NCI-H524 (cell line): ENCODE data around the gene MYH7.

ENCODE experiments used
- DNase-seq, 2 experiments: peaks; one replicate each; lab custom pipeline; 2025; lab: John Stamatoyannopoulos, UW

The MYH7 gene

GRCh38 chr14:23447361-23448350 is 12.2 kb upstream of the MYH7 start:
- DNase-seq = no peak

DNA sequence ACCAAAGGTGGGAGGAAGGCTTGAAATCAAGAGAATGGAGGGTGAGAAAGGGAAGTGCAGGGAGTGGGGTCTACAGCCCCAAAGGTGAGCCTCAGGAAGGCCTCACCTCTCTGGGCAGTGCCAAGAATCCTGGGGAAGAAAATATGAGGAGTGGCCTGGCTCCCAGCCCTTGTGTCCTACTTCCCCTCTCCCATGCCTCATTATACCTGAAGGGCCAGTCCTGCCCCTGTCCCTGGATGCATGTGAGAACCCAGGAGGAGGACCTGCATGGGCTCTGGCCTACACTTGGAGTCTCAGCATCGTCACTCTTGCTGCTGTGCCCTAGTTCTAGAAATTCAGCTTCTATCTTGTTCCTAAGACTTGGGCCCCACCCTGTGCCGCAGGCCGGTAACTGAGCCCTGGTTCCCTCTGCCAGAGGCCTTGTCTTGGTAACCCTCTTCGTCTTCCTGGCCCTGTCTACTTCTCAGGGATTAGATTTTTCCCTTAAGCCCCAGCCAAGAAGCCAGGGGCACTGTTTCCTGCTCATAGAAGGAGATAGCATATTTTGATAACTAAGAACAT is 10.9 kb upstream of the MYH7 start:
- DNase-seq = no peak

DNA sequence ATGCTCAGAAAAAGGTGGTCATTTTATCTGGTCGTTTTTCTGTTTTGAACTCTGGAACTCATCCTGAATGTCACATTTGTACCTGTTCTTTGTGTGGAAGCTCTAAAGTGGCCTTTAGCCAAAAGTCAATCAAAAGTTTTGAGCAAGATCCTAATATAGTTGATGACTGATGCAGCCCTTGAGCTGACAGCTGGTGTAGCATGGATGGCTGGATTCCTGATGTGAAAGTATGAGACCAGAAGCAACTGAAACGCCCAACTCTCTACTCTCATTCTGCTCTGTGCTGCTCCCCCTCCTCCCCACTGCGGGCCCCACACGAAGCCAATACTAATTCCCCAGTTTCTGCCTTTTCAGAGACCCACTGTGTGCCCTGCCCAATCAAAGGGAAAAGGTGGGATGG is 10.3 kb upstream of the MYH7 start:
- DNase-seq = no peak

GRCh38 chr14:23444314-23444713 is 8.9 kb upstream of the MYH7 start:
- no peak for DNase-seq

DNA sequence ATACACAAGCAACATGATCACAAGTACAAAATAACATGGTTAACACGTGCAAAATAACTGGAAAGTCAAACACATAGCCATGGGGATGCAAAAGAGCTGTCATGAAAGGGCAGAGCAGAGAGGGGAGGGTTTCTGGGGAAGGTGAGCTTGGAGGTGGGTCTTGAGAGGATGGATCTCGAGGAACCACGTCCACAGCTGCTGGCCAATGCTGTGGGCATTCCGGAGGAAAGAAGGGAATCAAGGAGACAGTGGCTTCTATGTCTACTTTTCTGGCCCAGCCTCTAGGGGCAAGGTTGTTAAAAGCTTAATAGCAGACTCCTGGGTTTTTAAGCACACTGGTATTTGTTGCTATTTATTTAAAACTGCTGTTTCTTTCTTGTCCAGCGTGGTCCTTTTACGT is 8.4 kb upstream of the MYH7 start:
- DNase-seq = no peak

DNA sequence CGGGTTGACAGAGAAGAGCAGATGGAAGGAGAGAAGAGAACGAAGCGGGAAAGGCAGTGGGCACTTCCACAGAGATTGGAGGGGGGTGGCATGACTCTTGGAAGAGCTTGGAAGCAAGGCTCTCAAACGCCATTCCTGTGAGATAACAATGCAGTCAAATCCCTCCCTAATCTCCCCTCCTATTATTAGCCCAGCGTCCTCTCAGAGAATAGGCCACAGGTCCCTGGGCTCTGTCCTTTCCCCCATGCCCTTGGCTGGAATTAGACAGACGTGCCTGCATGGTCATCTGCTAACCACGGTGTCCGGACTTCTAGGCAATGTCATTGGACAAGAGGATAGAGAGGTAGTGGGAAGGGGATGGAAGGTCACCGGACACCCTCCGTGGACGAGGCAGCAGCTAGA is 8.0 kb upstream of the MYH7 start:
- DNase-seq = no peak

GRCh38 chr14:23442721-23443356 is 7.4 kb upstream of the MYH7 start:
- DNase-seq = no peak

DNA sequence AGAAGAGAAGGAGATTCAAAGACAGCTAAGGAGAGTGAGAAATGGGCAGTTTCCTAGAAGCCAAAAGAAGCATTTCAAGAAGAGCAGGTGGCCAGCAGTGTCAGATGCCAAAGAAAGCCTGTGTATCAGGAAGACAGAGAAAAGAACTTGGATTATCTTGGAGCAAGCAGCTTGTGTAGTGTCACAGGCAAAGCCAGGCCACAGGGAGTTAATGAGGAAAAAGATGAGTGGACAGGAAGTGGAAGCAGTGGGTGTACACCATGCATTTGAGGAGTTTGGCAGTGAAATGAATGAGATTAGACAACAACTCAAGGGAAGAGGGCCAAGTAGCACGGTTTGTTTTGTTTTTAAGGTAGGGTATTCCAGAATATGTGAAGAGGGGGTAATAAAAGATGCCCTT is 5.6 kb upstream of the MYH7 start:
- no peak for DNase-seq

GRCh38 chr14:23439107-23439835 is 3.8 kb upstream of the MYH7 start:
- no peak for DNase-seq

DNA sequence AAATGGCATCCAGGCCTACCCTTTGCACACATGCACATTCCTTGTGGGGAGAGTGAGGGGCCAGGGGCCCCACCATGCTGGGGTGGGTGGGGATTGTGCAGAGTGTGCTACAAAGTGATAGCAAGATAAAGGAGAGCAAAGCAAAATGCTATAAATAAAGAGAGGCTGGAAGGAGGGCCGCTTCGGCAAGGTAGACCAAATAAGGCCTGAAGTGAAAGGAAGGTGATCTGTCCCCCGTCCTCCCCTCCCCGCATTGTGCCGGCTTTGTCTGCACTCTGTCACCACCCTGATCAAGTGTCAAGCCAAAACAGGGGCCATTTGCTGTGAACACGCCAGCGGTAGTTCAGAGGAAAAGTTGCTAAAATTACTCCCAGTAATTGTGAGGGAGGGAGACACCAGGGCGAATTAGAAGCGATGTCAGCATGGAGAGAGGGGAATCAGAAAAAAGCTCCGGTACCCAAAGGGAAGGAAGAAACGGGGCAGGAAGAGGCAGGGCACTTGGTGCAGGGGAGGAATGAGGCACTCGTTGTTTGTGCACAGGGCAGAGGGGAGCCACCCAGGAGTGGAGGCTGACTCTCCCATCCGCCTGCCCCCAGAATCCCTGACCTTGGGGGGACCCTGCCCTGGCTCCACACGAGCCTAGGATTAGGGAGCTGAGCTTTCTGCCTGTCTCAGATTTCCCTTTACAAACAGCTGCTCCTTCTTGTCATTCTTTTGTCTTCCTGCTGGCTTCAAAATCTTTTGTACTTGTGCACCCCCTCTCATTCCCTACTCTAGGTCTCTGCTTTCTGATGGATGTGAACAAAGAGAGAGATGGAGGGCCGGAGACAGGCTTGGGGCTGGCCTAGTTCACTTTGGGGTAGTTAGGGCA is 2.9 kb upstream of the MYH7 start:
- peak in 1 of 2 experiments; percentile 36 for DNase-seq

DNA sequence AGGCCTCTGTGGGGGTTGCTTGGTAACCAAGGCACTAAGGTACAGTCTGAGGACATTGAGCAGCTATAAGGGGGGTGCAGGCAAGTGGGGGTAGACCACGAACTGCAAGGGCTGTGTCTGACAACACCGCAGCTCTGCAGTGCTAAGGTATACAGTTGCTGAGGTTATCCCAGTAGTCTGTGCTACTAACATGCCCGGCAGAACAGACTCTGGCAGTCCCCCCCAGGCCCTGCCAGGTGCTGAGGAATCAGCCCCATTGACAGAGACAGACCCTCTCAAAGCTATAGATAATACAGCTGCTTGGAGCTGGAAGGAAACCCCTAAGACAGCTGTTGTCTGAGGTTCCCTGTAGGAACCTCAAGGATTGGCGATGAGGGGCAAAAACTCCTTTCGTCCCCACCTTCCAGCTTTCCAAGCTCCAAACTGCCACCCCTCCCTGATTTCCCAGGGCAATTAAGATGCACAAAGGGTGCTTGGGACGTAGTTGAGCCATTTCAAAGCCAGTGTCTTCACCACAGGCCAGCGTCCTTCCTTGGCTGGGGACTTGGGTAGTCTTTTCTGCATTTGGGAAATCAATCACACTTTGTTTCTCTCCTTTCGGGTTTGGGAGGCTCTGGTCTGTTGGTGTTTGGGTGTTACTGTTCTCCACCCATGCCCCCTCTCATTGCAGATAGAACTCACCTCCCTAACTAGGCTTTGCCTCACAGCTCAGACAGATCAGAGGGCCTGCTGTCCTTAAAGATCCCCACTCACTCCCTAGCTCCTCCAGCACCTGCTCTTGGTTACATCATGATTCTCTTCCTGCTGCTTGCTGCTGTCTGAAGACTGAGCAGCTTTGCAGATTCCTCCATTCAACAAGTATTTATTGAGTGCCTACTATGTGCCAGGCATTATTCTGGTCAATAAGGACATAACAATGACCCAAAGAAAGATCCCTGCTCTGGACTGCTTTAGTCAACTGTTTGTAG is 2.0 kb upstream of the MYH7 start:
- DNase-seq = no peak

GRCh38 chr14:23436327-23437132 is 1.1 kb upstream of the MYH7 start:
- DNase-seq = peak in 1 of 2 experiments; percentile 64

DNA sequence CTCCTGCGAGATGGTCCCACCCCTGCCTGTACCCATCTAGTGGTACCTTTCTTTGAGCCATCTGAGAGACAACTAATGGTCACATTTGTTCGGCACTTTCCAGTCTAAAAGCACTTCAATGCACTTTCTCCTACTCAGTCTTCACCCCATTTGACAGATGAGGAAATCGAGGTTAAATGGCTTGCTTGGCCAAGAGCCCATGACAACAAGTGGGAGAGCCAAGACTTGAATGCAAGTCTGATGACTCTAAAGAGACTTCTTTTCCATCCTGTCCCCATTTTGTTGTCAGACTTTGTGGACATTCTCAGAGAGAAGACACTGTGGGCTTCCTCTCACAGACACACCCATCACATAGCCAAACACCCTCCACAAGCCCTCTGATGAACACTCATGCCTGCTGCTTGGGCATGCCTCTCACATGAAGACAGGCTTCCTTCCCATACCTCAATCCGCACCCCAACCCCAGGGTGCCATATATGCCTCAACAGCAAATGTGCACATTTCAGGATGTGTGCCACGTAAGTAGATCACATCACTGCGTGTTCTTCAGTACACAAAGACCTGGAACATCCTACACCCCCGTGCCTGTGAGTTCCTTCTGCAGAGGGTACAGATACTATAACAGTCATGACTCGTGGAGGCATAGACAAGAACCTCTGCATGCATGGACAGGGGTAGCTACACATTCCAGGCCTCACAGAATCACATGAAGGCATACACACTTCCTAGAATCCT is 805 bp downstream of the MYH7 start:
- no peak for DNase-seq

DNA sequence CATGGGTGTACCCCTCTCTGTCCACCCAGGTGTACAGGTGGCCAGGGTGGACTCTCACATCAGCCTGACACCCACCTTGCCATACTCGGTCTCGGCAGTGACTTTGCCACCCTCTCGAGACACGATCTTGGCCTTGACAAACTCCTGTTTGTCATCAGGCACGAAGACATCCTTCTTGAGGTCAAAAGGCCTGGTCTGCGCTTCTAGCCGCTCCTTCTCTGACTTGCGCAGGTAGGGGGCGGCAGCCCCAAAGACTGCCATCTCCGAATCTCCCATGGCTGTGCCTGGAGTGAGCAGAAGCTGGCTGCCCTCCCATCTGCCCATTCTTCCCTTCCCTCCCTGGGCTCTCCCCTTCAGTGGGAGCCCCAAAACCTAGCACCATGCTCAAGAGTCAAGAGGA is 2.0 kb downstream of the MYH7 start:
- no peak for DNase-seq

DNA sequence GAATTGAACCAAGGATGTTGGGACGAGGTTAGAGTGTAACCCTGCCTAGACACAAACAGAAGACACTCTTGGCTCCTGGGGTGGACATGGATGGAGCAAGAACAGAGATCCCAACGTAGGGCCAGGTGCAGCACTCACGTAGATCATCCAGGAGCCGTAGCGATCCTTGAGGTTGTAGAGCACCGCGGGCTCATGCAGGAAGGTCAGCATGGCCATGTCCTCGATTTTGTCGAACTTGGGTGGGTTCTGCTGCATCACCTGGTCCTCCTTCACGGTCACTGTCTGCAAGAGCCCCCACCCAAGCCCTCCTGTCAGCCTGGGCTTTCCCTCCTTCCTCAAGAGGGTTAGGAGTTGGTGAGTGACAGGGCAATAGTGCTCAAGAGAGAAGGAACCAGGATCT is 2.5 kb downstream of the MYH7 start:
- DNase-seq = no peak

DNA sequence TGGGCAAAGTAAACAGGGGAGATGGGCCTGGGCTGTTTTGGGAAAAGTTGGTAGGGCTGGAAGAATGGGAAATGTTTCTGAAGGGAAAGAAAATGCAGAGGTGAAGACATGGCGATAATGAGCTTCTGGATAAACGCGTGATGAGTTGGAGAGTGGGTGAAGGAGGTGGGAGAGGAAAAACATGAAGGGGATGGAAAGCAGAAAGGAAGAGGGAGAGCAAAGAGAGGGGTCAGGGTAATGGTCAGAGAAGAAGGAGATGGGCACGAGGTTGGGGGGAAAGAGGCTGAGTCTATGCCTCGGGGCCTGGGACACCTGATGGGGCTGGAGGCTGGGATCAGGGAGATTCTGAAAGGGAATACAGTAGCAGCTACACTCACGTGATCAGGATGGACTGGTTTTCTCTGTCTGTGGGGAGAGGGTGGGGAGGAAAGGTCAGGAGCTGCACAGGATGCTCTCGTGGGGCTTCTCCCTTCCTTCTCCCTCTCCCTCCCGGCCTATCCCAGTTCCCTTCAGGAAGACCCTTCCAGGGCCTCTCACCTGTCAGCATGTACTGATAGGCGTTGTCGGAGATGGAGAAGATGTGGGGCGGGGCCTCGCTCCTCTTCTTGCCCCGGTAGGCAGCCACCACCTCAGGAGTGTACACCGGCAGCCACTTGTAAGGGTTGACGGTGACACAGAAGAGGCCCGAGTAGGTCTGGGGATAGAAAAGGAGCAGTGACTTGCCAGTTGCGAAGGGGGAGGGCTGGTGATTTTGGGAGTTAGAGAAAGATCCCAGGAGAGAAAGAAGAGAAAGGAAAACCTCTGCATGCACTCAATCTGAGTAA is 3.1 kb downstream of the MYH7 start:
- DNase-seq = no peak

DNA sequence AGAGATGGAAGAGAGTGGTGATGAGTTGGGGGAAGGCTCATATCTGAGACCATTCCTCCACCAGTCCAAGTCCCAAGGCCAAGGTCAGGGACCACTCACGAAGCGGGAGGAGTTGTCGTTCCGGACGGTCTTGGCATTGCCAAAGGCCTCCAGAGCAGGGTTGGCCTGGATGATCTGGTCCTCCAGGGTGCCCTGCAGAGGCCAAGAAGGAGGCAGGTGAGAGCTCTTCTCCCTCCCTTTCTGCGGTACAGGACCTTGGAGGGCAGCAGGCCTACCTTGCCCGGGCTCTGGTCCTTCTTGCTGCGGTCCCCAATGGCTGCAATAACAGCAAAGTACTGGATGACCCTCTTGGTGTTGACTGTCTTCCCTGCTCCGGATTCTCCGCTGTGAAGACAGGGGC is 4.0 kb downstream of the MYH7 start:
- DNase-seq = no peak

DNA sequence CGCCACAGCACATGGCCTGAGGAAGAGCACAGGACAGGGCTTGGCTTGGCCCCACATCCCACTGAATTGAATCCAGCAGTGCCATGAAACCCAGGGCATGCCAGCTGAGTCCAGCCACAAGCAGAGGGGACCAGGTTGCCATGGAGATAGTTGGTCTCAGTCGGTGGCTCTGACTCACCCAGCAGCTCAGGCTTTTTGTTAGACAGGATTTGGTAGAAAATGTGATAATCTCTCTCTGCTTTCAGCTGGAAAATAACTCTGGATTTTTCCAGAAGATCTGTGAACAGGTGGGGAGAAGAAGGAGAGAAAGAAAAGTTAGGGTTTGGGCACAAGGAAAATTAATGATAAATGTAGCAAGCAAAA is 4.8 kb downstream of the MYH7 start:
- DNase-seq = peak in 1 of 2 experiments; percentile 48
